ENCODE results near the gene FGF14. TPM values are rescaled to one million over a fixed set of nuclear protein-coding genes. Genes with fewer than 3 reads are reported as not detected.
"Not testable (repeated sequence)": the region's sequence is repeated elsewhere in the genome, so short reads cannot be mapped to it uniquely, and the experiment has no call there.

The FGF14 gene
- total RNA-seq, 2 donors from 2014 or later, result 1.3 to 3.7 TPM

GRCh38 chr13:102122147-102122546 lies 279.7 kb downstream of the FGF14 start:
- intact Hi-C loops (cut with DNase I), result no loop called here
- ATAC-seq, result no peak
- DNase-seq, result no peak

DNA sequence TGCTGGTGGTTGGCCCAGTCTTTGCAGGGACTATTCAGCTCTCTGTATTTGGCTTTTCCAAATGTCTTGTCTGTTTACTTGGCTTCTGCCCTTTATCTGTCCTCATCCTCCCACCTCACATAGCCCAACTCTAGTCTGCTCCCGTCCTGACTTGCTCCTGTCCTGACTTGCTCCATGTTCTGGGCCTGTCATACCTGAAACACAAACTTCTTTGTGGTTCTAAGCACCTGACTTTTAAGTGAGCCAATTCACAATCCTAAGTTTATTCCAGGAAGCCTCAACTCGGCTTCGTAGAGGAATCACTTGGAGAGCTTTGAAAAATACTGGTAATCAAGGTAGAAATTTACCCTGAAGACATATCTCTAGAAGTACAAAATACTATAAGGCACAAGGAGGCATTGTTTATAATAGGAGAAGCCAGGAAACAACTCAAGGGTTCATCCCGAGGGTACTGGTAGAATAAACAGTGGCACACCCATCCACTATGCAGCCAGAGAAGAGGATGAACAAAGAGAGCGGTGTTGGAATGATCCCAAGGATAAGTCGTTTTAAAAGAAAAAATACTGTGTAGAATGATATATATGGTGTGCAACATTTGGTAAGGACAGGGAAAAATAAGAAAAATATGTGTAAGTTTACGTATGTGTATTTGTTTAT lies 284.5 kb downstream of the FGF14 start:
- no peak for DNase-seq
- ATAC-seq, result no peak
- intact Hi-C loops (cut with DNase I), result no loop called here

DNA sequence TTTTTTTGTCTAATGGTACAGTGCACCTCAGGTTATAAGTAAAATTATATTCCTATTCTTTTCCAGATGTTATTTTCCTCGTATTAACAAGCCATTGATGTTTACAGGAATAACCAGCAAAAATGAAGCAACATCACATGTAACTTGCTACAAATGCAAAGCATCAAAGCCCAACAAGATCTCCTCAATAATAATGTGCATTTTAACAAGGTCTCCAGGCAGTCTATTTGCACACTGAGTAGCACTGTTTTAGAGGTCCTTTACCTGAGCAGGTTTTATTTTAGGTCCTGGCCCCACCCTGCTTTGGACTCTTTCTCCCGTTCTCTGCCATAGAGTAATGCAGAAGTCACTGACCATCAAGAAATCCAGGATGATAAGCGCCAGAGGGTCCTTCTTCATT lies 298.4 kb downstream of the FGF14 start:
- no peak for ATAC-seq
- no peak for DNase-seq
- intact Hi-C loops (cut with DNase I), result no loop called here

GRCh38 chr13:102100234-102100633 lies 301.6 kb downstream of the FGF14 start:
- no peak for DNase-seq
- intact Hi-C loops (cut with DNase I), result no loop called here
- ATAC-seq, result no peak

- ATAC-seq, result peak; percentile 34 to 77
- DNase-seq, result no peak
- intact Hi-C loops (cut with DNase I), result loop anchor here in 1 of 2 donors (10.0 kb wide), 1 partner anchor 153 kb away; no protein-coding TSS in a partner anchor
Measured at GRCh38 chr13:102097708-102098107, 304.1 kb downstream of the FGF14 start.

DNA sequence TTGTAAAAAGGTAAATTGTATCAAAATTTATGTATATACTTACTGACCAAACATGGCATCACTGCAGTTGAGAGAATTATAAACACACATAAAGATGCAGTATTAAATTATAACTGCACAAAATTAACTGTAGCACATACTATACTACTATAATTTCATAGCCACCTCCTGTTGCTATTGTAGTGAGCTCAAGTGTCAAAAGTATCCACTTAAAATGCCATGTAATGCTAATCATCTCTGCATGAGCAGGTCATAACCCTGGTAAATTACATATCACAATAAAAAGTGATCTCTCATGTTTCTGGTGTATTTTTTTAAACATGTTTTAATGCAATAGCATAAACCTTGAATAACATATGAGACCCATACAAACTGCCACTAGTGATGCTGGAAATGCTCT lies 308.6 kb downstream of the FGF14 start:
- not testable (repeated sequence) for DNase-seq, ATAC-seq
- intact Hi-C loops (cut with DNase I), result loop anchor here in 1 of 2 donors (10.0 kb wide), 1 partner anchor 148 kb away; no protein-coding TSS in a partner anchor

DNA sequence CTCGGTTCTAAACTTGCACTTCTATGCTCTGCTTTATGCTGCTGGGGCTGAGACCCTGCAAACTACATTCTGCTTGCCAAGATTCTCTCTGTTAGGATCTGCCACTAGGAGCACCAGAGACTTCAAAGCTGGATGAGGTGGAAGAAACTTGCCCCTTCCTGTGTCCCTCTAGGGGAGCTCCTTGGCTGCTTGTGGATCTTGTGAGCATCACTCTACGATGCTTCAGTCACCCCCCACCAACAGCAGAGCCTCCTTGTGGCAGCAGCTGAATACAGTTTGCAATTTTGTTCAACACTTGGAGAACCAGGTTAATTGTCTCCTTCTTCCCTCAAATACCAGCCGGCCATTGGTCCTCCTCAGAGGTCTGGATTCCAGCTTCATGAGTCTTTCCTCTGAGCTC lies 310.6 kb downstream of the FGF14 start:
- DNase-seq (no peak), ATAC-seq (no peak)
- intact Hi-C loops (cut with DNase I), result loop anchor here in 1 of 2 donors (10.0 kb wide), 1 partner anchor 146 kb away; no protein-coding TSS in a partner anchor

- ATAC-seq (no peak), DNase-seq (no peak)
- intact Hi-C loops (cut with DNase I), result loop anchor here in 1 of 2 donors (10.0 kb wide), 1 partner anchor 146 kb away; no protein-coding TSS in a partner anchor
Measured at GRCh38 chr13:102090532-102090931, 311.3 kb downstream of the FGF14 start.

- intact Hi-C loops (cut with DNase I), result loop anchor here in 1 of 2 donors (10.0 kb wide), 1 partner anchor 145 kb away; no protein-coding TSS in a partner anchor
- ATAC-seq (peak in 1 of 2 donors; percentile 19), DNase-seq (no peak)
Measured at GRCh38 chr13:102089722-102090121, 312.1 kb downstream of the FGF14 start.

DNA sequence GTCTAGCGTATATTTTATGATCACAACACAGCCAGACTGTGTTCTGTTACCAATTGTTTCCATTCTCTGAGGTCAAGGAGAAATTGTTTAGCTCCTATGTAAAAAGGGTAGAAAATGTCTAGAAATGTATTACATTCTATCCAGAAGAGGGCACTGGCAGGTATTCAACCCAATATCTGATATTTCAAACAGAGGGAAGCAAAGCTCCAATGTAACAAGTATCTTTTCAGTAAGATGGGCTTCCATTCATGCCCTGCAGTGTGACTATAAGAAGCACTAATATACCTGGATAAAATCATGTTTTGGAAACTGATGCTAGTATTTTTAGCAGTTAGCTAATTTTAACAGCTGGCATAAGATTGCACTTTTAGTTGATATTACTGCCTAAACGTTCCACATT lies 312.7 kb downstream of the FGF14 start:
- ATAC-seq (peak in 1 of 2 donors; percentile 47), DNase-seq (no peak)
- intact Hi-C loops (cut with DNase I), result no loop called here

DNA sequence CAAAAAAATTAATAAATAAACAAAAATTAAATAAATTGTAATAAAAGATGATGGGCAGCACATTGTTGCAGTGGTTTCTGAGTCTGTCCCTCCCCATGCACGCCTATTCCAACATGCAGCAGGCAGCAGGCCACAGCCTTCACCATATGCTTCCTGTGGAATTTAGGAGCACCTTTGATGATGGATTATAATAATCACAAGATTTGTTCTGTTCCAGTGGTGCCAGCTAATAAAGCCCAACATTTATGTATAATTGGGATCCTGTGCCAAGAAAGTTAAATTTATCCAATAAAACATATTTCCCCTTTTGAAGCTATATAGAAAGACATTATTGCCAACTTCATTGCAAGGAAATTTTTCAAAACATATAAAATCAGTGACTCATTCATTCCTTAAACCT lies 328.6 kb downstream of the FGF14 start:
- intact Hi-C loops (cut with DNase I), result no loop called here
- ATAC-seq, result no peak
- DNase-seq, result no peak

DNA sequence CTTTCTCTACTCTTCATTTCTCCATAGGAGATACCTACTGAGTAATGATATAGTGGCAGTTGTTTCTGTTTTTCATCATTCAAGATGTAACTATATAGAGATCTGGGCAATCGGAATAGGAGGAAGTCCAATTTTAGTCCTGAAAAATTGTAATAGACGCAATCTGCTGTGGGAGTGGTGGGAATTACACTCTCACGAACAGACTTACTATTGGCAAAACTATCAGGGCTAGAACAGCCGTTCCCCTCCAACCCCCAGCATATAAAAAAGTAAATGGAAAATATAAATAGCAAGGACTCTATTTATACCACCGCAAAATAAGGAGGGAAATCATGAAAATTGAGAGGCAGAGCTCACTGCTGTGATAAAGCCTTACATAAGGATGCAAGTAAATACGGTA lies 330.1 kb downstream of the FGF14 start:
- intact Hi-C loops (cut with DNase I), result no loop called here
- no peak for ATAC-seq
- DNase-seq, result no peak

- ATAC-seq; intact Hi-C loops (cut with DNase I); DNase-seq: not testable (repeated sequence)
Measured at GRCh38 chr13:102068323-102068722, 333.5 kb downstream of the FGF14 start.

DNA sequence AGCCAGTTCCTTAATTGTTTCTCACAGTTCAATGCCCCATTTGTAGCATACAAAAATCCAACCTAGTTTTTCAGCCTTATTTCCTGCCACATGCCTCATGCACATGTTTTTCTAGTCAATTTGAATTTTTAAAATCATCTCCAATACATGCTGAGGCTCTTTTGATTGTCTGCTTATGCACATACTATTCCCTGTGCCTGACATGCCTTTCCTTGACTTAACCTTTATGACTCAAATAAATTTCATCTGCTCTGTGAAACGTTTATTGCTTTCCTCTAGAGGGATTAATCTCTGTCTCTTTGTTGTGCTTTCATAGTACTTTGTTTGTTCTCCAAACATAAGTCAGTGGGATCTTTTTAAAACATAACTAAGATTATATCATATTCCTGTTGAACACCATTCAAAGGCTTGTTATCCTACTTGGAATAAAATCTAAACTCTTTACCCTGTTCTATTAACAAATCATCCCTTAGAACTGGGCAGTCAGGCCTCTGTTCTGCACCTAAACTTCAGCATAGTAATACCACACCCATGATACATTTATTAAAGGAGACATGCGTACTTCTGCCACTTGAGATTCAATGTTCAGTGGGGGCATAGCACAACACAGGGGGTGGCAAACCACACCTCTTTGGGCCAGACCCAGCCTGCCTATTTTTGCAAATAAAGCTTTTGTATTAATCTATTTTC lies 346.6 kb downstream of the FGF14 start:
- ATAC-seq (no peak), DNase-seq (no peak)
- intact Hi-C loops (cut with DNase I), result no loop called here

- intact Hi-C loops (cut with DNase I), result no loop called here
- ATAC-seq (no peak), DNase-seq (no peak)
Measured at GRCh38 chr13:102049853-102050252, 352.0 kb downstream of the FGF14 start.

DNA sequence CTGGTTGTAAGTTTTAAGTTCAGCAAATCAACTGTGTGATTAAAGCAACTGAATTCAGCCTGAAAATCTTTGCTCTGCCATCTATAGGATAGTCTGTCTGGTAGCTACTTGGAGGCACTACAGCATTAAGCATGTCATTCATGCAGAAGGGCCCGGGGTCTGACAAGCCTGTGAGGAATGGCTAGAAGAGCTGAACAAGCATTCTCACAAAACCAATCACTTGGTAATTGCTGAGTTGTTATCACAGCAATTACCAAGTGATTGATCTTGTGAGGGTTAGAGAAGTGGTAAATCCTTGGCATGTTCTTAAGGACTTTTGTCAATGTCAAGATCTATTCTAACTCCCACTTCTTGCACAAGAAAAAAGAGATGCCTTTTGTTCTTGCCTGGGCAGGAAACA lies 356.1 kb downstream of the FGF14 start:
- intact Hi-C loops (cut with DNase I), result no loop called here
- ATAC-seq (no peak), DNase-seq (no peak)

GRCh38 chr13:102042746-102043145 lies 359.1 kb downstream of the FGF14 start:
- intact Hi-C loops (cut with DNase I), result no loop called here
- ATAC-seq (no peak), DNase-seq (no peak)

DNA sequence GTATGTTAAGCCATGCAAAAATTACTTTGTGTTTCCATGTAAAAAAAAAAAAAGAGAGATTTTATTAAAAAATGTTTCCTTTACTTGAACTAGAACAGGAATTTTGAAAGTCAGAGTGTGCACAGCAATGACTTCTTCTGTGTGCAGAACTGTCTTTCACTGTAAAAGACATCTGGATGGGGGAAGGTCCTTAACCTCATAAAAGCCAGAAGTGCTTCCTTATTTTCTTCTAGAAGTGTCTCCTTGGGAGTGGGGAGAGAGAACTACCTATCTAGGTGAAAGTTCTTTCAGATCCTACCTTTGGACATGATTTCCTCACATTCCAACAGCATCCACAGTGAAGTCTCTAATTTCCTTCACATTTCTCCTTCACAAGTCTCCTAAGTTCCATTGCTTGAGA lies 360.3 kb downstream of the FGF14 start:
- ATAC-seq, result no peak
- intact Hi-C loops (cut with DNase I), result no loop called here
- DNase-seq, result no peak

DNA sequence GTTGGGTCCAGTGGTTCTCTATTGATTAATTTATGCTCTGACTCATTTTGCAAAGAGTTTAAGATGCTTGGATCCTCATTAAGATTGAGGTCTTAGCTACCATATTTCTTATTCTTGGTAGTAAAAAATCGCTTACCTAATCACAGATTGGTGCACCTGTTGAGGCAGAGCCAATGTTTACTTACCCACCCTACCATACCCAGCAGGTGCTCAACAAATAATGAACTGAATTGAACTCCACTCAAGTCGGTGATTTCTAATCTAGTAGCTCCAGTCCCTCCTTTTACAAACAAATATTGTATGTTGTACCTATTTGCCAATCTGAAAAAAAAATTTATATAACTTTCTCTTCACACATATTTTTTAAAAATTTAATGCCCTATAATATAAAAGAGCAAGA lies 361.0 kb downstream of the FGF14 start:
- intact Hi-C loops (cut with DNase I), result no loop called here
- ATAC-seq (no peak), DNase-seq (no peak)

- intact Hi-C loops (cut with DNase I), result no loop called here
- ATAC-seq (peak in 1 of 2 donors; percentile 92), DNase-seq (peak; percentile 22)
Measured at GRCh38 chr13:102039264-102039663, 362.6 kb downstream of the FGF14 start.

GRCh38 chr13:102038787-102039186 lies 363.1 kb downstream of the FGF14 start:
- intact Hi-C loops (cut with DNase I), result no loop called here
- peak in 1 of 2 donors; percentile 40 for ATAC-seq

More at GRCh38 chr13:102038787-102039186, 363.1 kb downstream of the FGF14 start:
- no peak for DNase-seq
